H1 (cell line): ENCODE data around the gene PLEK. TPM values are rescaled to one million over a fixed set of nuclear protein-coding genes. Genes with fewer than 3 reads are reported as not detected.

ENCODE experiments used
- CTCF ChIA-PET: fragments of 300-600 bp; sonication (Branson Sonifier 250); formaldehyde crosslinking; loops from one replicate; lab custom pipeline; 2021; ENCODE audit not compliant: partially characterized antibody; lab: Charles Lee
- POLR2A ChIA-PET: fragments of 300-600 bp; sonication (Branson Sonifier 250); formaldehyde crosslinking; loops from one replicate; lab custom pipeline; 2021; ENCODE audit warnings: inconsistent platforms; ENCODE audit not compliant: partially characterized antibody; lab: Charles Lee
- DNase-seq, 2 experiments: peaks; one replicate each; pipeline versions ENCODE4 v3.0.0 to v3.0.0-alpha.2; 2010 to 2022; ENCODE audit warnings: low spot score in 2 of 2, low read depth in 1 of 2, mixed read lengths in 1 of 2
- FAIRE-seq: peaks from 2 replicates; lab custom pipeline; 2011; peaks lifted over from hg19 to GRCh38; lab: Jason Lieb, UNC
- H2AFZ ChIP-seq: 2 replicates; pipeline ENCODE4 v1.8.1; 2012; ENCODE audit warnings: low read length, inconsistent platforms
- H2AK5ac ChIP-seq: 2 replicates; pipeline ENCODE4 v1.6.1; 2013; ENCODE audit warnings: low read depth, low read length
- H2BK120ac ChIP-seq: replicated peaks from 2 replicates; pipeline ENCODE3; 2013; ENCODE audit warnings: low read depth, low read length, inconsistent platforms
- H2BK12ac ChIP-seq: 2 replicates; pipeline ENCODE4 v1.6.1; 2013; ENCODE audit warnings: low read depth, low read length
- H2BK15ac ChIP-seq: 2 replicates; pipeline ENCODE4 v1.6.1; 2013; ENCODE audit warnings: low read length
- H2BK20ac ChIP-seq: 2 replicates; pipeline ENCODE4 v1.6.1; 2013; ENCODE audit warnings: low read length
- H2BK5ac ChIP-seq: 2 replicates; pipeline ENCODE4 v1.6.1; 2013; ENCODE audit warnings: low read depth, low read length
- H3K14ac ChIP-seq: 2 replicates; pipeline ENCODE4 v1.6.1; 2013; ENCODE audit warnings: inconsistent platforms; ENCODE audit not compliant: insufficient read length
- H3K18ac ChIP-seq: 2 replicates; pipeline ENCODE4 v1.6.1; 2013; ENCODE audit warnings: low read length; ENCODE audit errors: extremely low read depth
- H3K23ac ChIP-seq: 2 replicates; pipeline ENCODE4 v1.6.1; 2013; ENCODE audit warnings: inconsistent platforms; ENCODE audit not compliant: insufficient read length
- H3K23me2 ChIP-seq: 2 replicates; pipeline ENCODE4 v1.6.1; 2013; ENCODE audit warnings: low read depth, low read length
- H3K27ac ChIP-seq: 2 replicates; pipeline ENCODE4 v1.6.1; 2011; ENCODE audit warnings: low read depth, low read length, inconsistent platforms
- H3K27me3 ChIP-seq, 4 experiments: replicated peaks in 1 of 4; 1 replicate in 1 of 4; 2 replicates in 3 of 4; pipeline versions ENCODE4 v1.6.1 to v1.8.1; 2011 to 2013; ENCODE audit warnings: low read length in 3 of 4, mild to moderate bottlenecking in 3 of 4, inconsistent platforms in 2 of 4, mixed read lengths in 2 of 4, moderate library complexity in 1 of 4; ENCODE audit not compliant: control insufficient read depth in 3 of 4, insufficient read depth in 3 of 4; ENCODE audit errors: extremely low read depth in 1 of 4
- H3K36me3 ChIP-seq, 4 experiments: 2 replicates each; pipeline versions ENCODE4 v1.6.1 to v1.8.1; 2011 to 2013; ENCODE audit warnings: mild to moderate bottlenecking in 4 of 4, low read length in 3 of 4, moderate library complexity in 2 of 4, control low read depth in 1 of 4, inconsistent platforms in 1 of 4; ENCODE audit not compliant: insufficient read depth in 4 of 4, control insufficient read depth in 2 of 4
- H3K4ac ChIP-seq: replicated peaks from 2 replicates; pipeline ENCODE3; 2013; ENCODE audit warnings: low read length, low read depth, mixed read lengths, inconsistent platforms; ENCODE audit not compliant: insufficient read length
- H3K4me1 ChIP-seq, 4 experiments: replicated peaks in 1 of 4; 1 replicate in 1 of 4; 2 replicates in 3 of 4; pipeline versions ENCODE4 v1.6.1 to v1.8.1; 2011 to 2013; ENCODE audit warnings: low read length in 3 of 4, inconsistent platforms in 2 of 4, mixed read lengths in 1 of 4; ENCODE audit not compliant: insufficient read depth in 4 of 4, control insufficient read depth in 3 of 4
- H3K4me2 ChIP-seq, 2 experiments: 2 replicates each; pipeline versions ENCODE4 v1.6.1 to v1.8.1; 2011 to 2013; ENCODE audit warnings: low read depth in 2 of 2, low read length in 2 of 2, control low read depth in 1 of 2, inconsistent platforms in 1 of 2, mild to moderate bottlenecking in 1 of 2; ENCODE audit not compliant: insufficient read depth in 1 of 2
- H3K4me3 ChIP-seq, 4 experiments: fragments of 200-600, 300-600 bp in 1 of 4; sonication (generic), shearing (Covaris generic), sonication (Bioruptor Twin) in 1 of 4; 2 replicates each; pipeline versions ENCODE4 v1.5.1 to v1.8.1; 2011 to 2016; ENCODE audit warnings: low read length in 4 of 4, low read depth in 3 of 4, control low read depth in 2 of 4, inconsistent platforms in 2 of 4, mild to moderate bottlenecking in 2 of 4, mixed read lengths in 1 of 4, moderate library complexity in 1 of 4; ENCODE audit not compliant: insufficient read depth in 2 of 4; ENCODE audit errors: extremely low read depth in 1 of 4
- H3K56ac ChIP-seq: replicated peaks from 2 replicates; pipeline ENCODE3; 2013; ENCODE audit warnings: low read depth, mild to moderate bottlenecking, mixed read lengths, low read length, inconsistent platforms; ENCODE audit not compliant: insufficient read length
- H3K79me1 ChIP-seq: 2 replicates; pipeline ENCODE4 v1.6.1; 2013; ENCODE audit warnings: low read depth, low read length, control low read depth
- H3K79me2 ChIP-seq, 2 experiments: 2 replicates each; pipeline versions ENCODE4 v1.6.1 to v1.8.1; 2012 to 2013; ENCODE audit warnings: low read length in 2 of 2, mild to moderate bottlenecking in 2 of 2, inconsistent platforms in 1 of 2; ENCODE audit not compliant: insufficient read depth in 2 of 2, control insufficient read depth in 1 of 2
- H3K9ac ChIP-seq, 4 experiments: replicated peaks in 1 of 4; 1 replicate in 1 of 4; 2 replicates in 3 of 4; pipeline versions ENCODE4 v1.6.1 to v1.8.1; 2011 to 2013; ENCODE audit warnings: low read depth in 3 of 4, low read length in 3 of 4, control low read depth in 2 of 4, mild to moderate bottlenecking in 2 of 4, moderate library complexity in 2 of 4, inconsistent platforms in 1 of 4; ENCODE audit errors: extremely low read depth in 1 of 4
- H3K9me3 ChIP-seq, 2 experiments: 2 replicates each; pipeline versions ENCODE4 v1.6.1 to v1.8.1; 2012 to 2013; ENCODE audit warnings: mild to moderate bottlenecking in 2 of 2, moderate library complexity in 2 of 2, control low read depth in 1 of 2, inconsistent platforms in 1 of 2, low read depth in 1 of 2, low read length in 1 of 2, mixed read lengths in 1 of 2; ENCODE audit not compliant: insufficient read depth in 2 of 2
- H4K20me1 ChIP-seq, 2 experiments: replicated peaks in 1 of 2; 2 replicates each; pipeline versions ENCODE3 to v1.8.1; 2011 to 2013; ENCODE audit warnings: inconsistent platforms in 2 of 2, low read length in 2 of 2, mild to moderate bottlenecking in 1 of 2; ENCODE audit not compliant: insufficient read depth in 2 of 2, control insufficient read depth in 1 of 2
- H4K5ac ChIP-seq: 2 replicates; pipeline ENCODE4 v1.6.1; 2013; ENCODE audit warnings: low read length, low read depth, mixed read lengths, inconsistent platforms; ENCODE audit not compliant: insufficient read length
- H4K8ac ChIP-seq: 2 replicates; pipeline ENCODE4 v1.8.0; 2013; ENCODE audit warnings: mild to moderate bottlenecking, moderate library complexity, low read length, inconsistent platforms; ENCODE audit not compliant: insufficient read depth; ENCODE audit errors: extremely low read depth
- H4K91ac ChIP-seq: replicated peaks from 2 replicates; pipeline ENCODE3; 2013; ENCODE audit warnings: low read length, mixed read lengths, inconsistent platforms; ENCODE audit not compliant: insufficient read length
- BCL11A ChIP-seq, 2 experiments: IDR thresholded peaks; one replicate each; pipeline ENCODE4 v1.6.1; 2011; ENCODE audit warnings: low read depth in 2 of 2, low read length in 2 of 2, mild to moderate bottlenecking in 2 of 2
- CHD2 ChIP-seq: IDR thresholded peaks from 2 replicates; pipeline ENCODE4 v1.6.1; 2012; ENCODE audit warnings: low read length, improper control_type of control experiment
- CREB1 ChIP-seq: IDR thresholded peaks from 2 replicates; pipeline ENCODE4 v1.6.1; 2012; ENCODE audit warnings: inconsistent platforms
- CTCF ChIP-seq, 3 experiments: IDR thresholded peaks; 1 replicate in 2 of 3; 2 replicates in 1 of 3; pipeline versions ENCODE4 v1.5.1 to v1.6.1; 2011; ENCODE audit warnings: low read length in 3 of 3, mild to moderate bottlenecking in 3 of 3, inconsistent platforms in 2 of 3, low read depth in 1 of 3, moderate library complexity in 1 of 3; ENCODE audit not compliant: insufficient read depth in 1 of 3; ENCODE audit errors: control extremely low read depth in 1 of 3
- EP300 ChIP-seq, 2 experiments: IDR thresholded peaks; 1 replicate in 1 of 2; 2 replicates in 1 of 2; pipeline ENCODE4 v1.6.1; 2011 to 2012; ENCODE audit warnings: low read depth in 2 of 2, low read length in 2 of 2, mild to moderate bottlenecking in 2 of 2, borderline replicate concordance in 1 of 2, inconsistent platforms in 1 of 2, moderate library complexity in 1 of 2
- HDAC6 ChIP-seq: IDR thresholded peaks from one replicate; pipeline ENCODE4 v1.7.1; 2012; ENCODE audit warnings: low read depth, mild to moderate bottlenecking, inconsistent platforms, low read length, moderate library complexity
- JUND ChIP-seq: IDR thresholded peaks from 2 replicates; pipeline ENCODE4 v1.6.1; 2011; ENCODE audit warnings: mild to moderate bottlenecking, improper control_type of control experiment, low read length
- RBBP5 ChIP-seq: IDR thresholded peaks from 2 replicates; pipeline ENCODE4 v1.7.1; 2012; ENCODE audit warnings: low read depth, mild to moderate bottlenecking, inconsistent platforms, low read length, moderate library complexity, borderline replicate concordance
- RFX5 ChIP-seq: IDR thresholded peaks from 2 replicates; pipeline ENCODE4 v1.6.1; 2011; ENCODE audit warnings: low read depth, low read length, improper control_type of control experiment, borderline replicate concordance
- SIRT6 ChIP-seq: IDR thresholded peaks from one replicate; pipeline ENCODE4 v1.7.1; 2012; ENCODE audit warnings: low read length, inconsistent platforms
- SIX5 ChIP-seq: IDR thresholded peaks from 2 replicates; pipeline ENCODE4 v1.6.1; 2011; ENCODE audit warnings: mild to moderate bottlenecking, low read depth, low read length
- SRF ChIP-seq: IDR thresholded peaks from 2 replicates; pipeline ENCODE4 v1.6.1; 2011; ENCODE audit warnings: mild to moderate bottlenecking, low read depth, low read length, moderate library complexity
- YY1 ChIP-seq: IDR thresholded peaks from 2 replicates; pipeline ENCODE4 v1.6.1; 2011; ENCODE audit warnings: low read depth, mild to moderate bottlenecking, low read length
- WGBS, 2 experiments: shearing (Covaris generic) in 1 of 2; methylation state at CpG; one replicate each; pipeline versions ENCODE4 v1.1.6 to v1.1.7; 2013 to 2015; ENCODE audit warnings: low lambda C conversion rate in 2 of 2, mixed read lengths in 2 of 2, inconsistent platforms in 1 of 2, low coverage in 1 of 2, missing lambda C conversion rate in 1 of 2; ENCODE audit not compliant: insufficient replicate concordance in 2 of 2, insufficient coverage in 1 of 2, insufficient read length in 1 of 2; ENCODE audit errors: extremely low coverage in 1 of 2, missing lambda C conversion rate in 1 of 2; 5-methylcytosine and 5-hydroxymethylcytosine counted together
- polyA plus RNA-seq, 7 experiments: library from polyadenylated mRNA; depleted of rRNA in 3 of 7; stranded (reverse) in 5 of 7; unstranded in 2 of 7; fragments of >200 nt in 5 of 7; fragments of 200-250 nt in 2 of 7; gene quantifications; 1 replicate in 5 of 7; 2 replicates in 1 of 7; 4 replicates in 1 of 7; pipeline versions ENCODE4 v1.2.1 to v1.2.3, GENCODE V29; 2011 to 2013; ENCODE audit warnings: missing spikeins in 2 of 7, mixed read lengths in 2 of 7
- total RNA-seq: library from RNA; stranded (reverse); fragmentation: NEBNext Ultra II Directional; extraction: Animal tissue kit (Norgen Biotek cat#: 25700); gene quantifications from 2 replicates; pipeline ENCODE4 v1.2.1, GENCODE V29; 2021

Gene PLEK
- total and polyA plus RNA-seq, 2 of the 8 experiments (the other 6 are each of a cell fraction or from before 2014, with no cell fraction given) = not detected

- DNase-seq (no peak), FAIRE-seq (no peak)
- Histone ChIP-seq H4K20me1 (no peaks in the 10 kb centered on the region), H3K18ac (no peak overlapping the region), H2BK15ac (no peak overlapping the region), H3K4me1 (no peaks in the 10 kb centered on the region), H3K4ac (no peak overlapping the region), H2BK12ac (no peak overlapping the region), H3K27ac (no peak overlapping the region), H2BK120ac (no peak overlapping the region), H4K5ac (no peak overlapping the region), H3K9me3 (no peaks in the 10 kb centered on the region), H3K56ac (no peak overlapping the region), H4K91ac (no peak overlapping the region), H3K4me2 (no peak overlapping the region), H3K23ac (no peak overlapping the region), H3K27me3 (peaks cover 0 to 7% (median 3%) of the 10 kb centered on the region in 4 experiments; a peak in 3 of 7 replicates), H3K9ac (no peak overlapping the region), H3K4me3 (no peak overlapping the region), H2BK5ac (no peak overlapping the region), H3K36me3 (no peaks in the 10 kb centered on the region), H2AFZ (no peak overlapping the region; the same call in 1 of the 2 replicates), H3K79me1 (no peaks in the 10 kb centered on the region), H3K23me2 (no peaks in the 10 kb centered on the region), H3K79me2 (no peaks in the 10 kb centered on the region), H3K14ac (no peak overlapping the region), H4K8ac (no peak overlapping the region), H2BK20ac (no peak overlapping the region), H2AK5ac (no peak overlapping the region)
- WGBS, 2 experiments = 93% methylated on average over 4 of the region's 4 CpGs; no CpG with 5 or more reads in 1 of the 2 experiments
- POLR2A ChIA-PET = no interaction called here
- CTCF ChIA-PET = interaction anchor here (0.9 to 1.4 kb wide), 3 partner anchors 8 to 76 kb away, joined by 3 to 6 read pairs (median 3); no protein-coding TSS in a partner anchor
- TF ChIP-seq BCL11A (IDR thresholded peaks at IDR 0.05; ENCODE audit: low read depth in 2 of 2, low read length in 2 of 2) (no peak), SRF (no peak), JUND (no peak), CREB1 (no peak), HDAC6 (no peak), SIRT6 (no peak), CHD2 (no peak), CTCF (IDR thresholded peaks at IDR 0.05; ENCODE audit: control extremely low read depth in 1 of 3, insufficient read depth in 1 of 3, low read depth in 1 of 3, low read length in 3 of 3) (no peak), RFX5 (no peak), RBBP5 (no peak), YY1 (no peak), SIX5 (no peak), EP300 (IDR thresholded peaks at IDR 0.05; ENCODE audit: borderline replicate concordance in 1 of 2, low read depth in 2 of 2, low read length in 2 of 2) (no peak)
Observed at GRCh38 chr2:68366083-68366560, 1.0 kb downstream of the PLEK start.
